GM23338 (cell line): ENCODE results near the gene SNX7. TPM values are rescaled to one million over a fixed set of nuclear protein-coding genes. Genes with fewer than 3 reads are reported as not detected.

Experiments used
- ATAC-seq: fragments of 200-7000 bp; cut with Tn5 transposase; 3 replicates; pipeline ENCODE4 v1.9.1; 2020
- DNase-seq: peaks from one replicate; pipeline ENCODE4 v3.0.0-alpha.2; 2015; ENCODE audit warnings: low spot score
- H2AFZ ChIP-seq: fragments of 200-600 bp; sonication (generic); 2 replicates; pipeline ENCODE4 v1.8.0; 2016; ENCODE audit warnings: antibody characterized with exemption, mild to moderate bottlenecking, moderate library complexity
- H3F3A ChIP-seq: fragments of 200-600 bp; sonication (generic); replicated peaks from 2 replicates; pipeline ENCODE4 v1.8.0; 2017; ENCODE audit warnings: antibody characterized with exemption, mixed run types, low read depth
- H3K27ac ChIP-seq: fragments of 200-600 bp; sonication (generic); 2 replicates; pipeline ENCODE4 v1.6.1; 2016; ENCODE audit warnings: low read depth
- H3K27me3 ChIP-seq: fragments of 200-600 bp; sonication (generic); 2 replicates; pipeline ENCODE4 v1.8.0; 2016; ENCODE audit warnings: mild to moderate bottlenecking, mixed run types, moderate library complexity; ENCODE audit not compliant: insufficient read depth
- H3K36me3 ChIP-seq: fragments of 200-600 bp; sonication (generic); 2 replicates; pipeline ENCODE4 v1.8.0; 2016; ENCODE audit warnings: mild to moderate bottlenecking; ENCODE audit not compliant: insufficient read depth
- H3K4me1 ChIP-seq: fragments of 200-600 bp; sonication (generic); 2 replicates; pipeline ENCODE4 v1.8.0; 2016; ENCODE audit warnings: mild to moderate bottlenecking, moderate library complexity; ENCODE audit not compliant: insufficient read depth
- H3K4me2 ChIP-seq: fragments of 200-600 bp; sonication (generic); 2 replicates; pipeline ENCODE4 v1.7.1; 2017; ENCODE audit warnings: mixed run types
- H3K4me3 ChIP-seq: fragments of 200-600 bp; sonication (generic); 2 replicates; pipeline ENCODE4 v1.6.1; 2016; ENCODE audit warnings: mixed run types
- H3K79me2 ChIP-seq: fragments of 200-600 bp; sonication (generic); replicated peaks from 2 replicates; pipeline ENCODE4 v1.8.0; 2017; ENCODE audit warnings: mild to moderate bottlenecking; ENCODE audit not compliant: insufficient read depth
- H3K9me2 ChIP-seq: fragments of 200-600 bp; sonication (generic); 2 replicates; pipeline ENCODE4 v1.8.0; 2017; ENCODE audit not compliant: insufficient read depth
- H4K20me1 ChIP-seq: fragments of 200-600 bp; sonication (generic); replicated peaks from 2 replicates; pipeline ENCODE4 v1.8.0; 2017; ENCODE audit warnings: mild to moderate bottlenecking; ENCODE audit not compliant: insufficient read depth
- H3K27ac Mint-ChIP-seq: 2 replicates; pipeline ENCODE4 v1.8.0; 2020; ENCODE audit warnings: inconsistent platforms, mild to moderate bottlenecking, moderate library complexity, mixed read lengths
- H3K27me3 Mint-ChIP-seq: 3 replicates; pipeline ENCODE4 v1.8.0; 2022; ENCODE audit warnings: low read depth, mild to moderate bottlenecking, moderate library complexity, mixed read lengths, inconsistent platforms; ENCODE audit not compliant: insufficient read depth, poor library complexity
- H3K36me3 Mint-ChIP-seq: 3 replicates; pipeline ENCODE4 v1.8.0; 2021; ENCODE audit warnings: low read depth, mild to moderate bottlenecking, inconsistent platforms, moderate library complexity, mixed read lengths
- H3K4me1 Mint-ChIP-seq: 3 replicates; pipeline ENCODE4 v1.8.0; 2020; ENCODE audit warnings: mild to moderate bottlenecking, inconsistent platforms, mixed read lengths
- H3K4me3 Mint-ChIP-seq: 3 replicates; pipeline ENCODE4 v1.8.0; 2021; ENCODE audit warnings: moderate library complexity, mild to moderate bottlenecking, inconsistent platforms, mixed read lengths
- H3K9me3 Mint-ChIP-seq: 3 replicates; pipeline ENCODE4 v1.8.0; 2020; ENCODE audit warnings: moderate library complexity, mild to moderate bottlenecking, inconsistent platforms, mixed read lengths
- CTCF ChIP-seq, 2 experiments: fragments of 200-600 bp in 1 of 2; sonication (generic) in 1 of 2; conservative IDR thresholded peaks; 2 replicates each; pipeline versions ENCODE4 v1.5.1 to v1.6.1; 2016 to 2017; ENCODE audit warnings: antibody characterized with exemption in 2 of 2, low read depth in 2 of 2, mild to moderate bottlenecking in 2 of 2, moderate library complexity in 1 of 2
- ETS1 ChIP-seq: IDR thresholded peaks from 2 replicates; pipeline ENCODE4 v1.6.1; 2016; ENCODE audit warnings: antibody characterized with exemption
- EZH2 ChIP-seq: fragments of 200-600 bp; sonication (generic); IDR thresholded peaks from one replicate; pipeline ENCODE4 v1.8.0; 2017; ENCODE audit warnings: antibody characterized with exemption, mild to moderate bottlenecking, low read depth; ENCODE audit not compliant: unreplicated experiment
- NANOG ChIP-seq: IDR thresholded peaks from 2 replicates; pipeline ENCODE4 v1.6.1; 2016; ENCODE audit warnings: antibody characterized with exemption, borderline replicate concordance
- POLR2AphosphoS5 ChIP-seq: IDR thresholded peaks from 2 replicates; pipeline ENCODE4 v1.6.1; 2016; ENCODE audit warnings: antibody characterized with exemption, low read depth
- REST ChIP-seq: IDR thresholded peaks from one replicate; pipeline ENCODE4 v1.6.1; 2018; ENCODE audit warnings: antibody characterized with exemption; ENCODE audit not compliant: unreplicated experiment
- polyA plus RNA-seq: library from polyadenylated mRNA; unstranded; fragments of >200 nt; fragmentation: Nextera tagmentation; extraction: Ambion mirVana; gene quantifications from 2 replicates; pipeline ENCODE4 v1.2.1, GENCODE V29; 2016
- total RNA-seq: library from RNA; depleted of rRNA; stranded (reverse); fragments of >200 nt; shearing (Covaris generic); gene quantifications from 2 replicates; pipeline ENCODE4 v1.2.3, GENCODE V29; 2014

The SNX7 gene
- total and polyA plus RNA-seq, 2 experiments from 2014 or later = 20.4 to 23.0 TPM

- TF ChIP-seq ETS1 = no peak
- TF ChIP-seq EZH2 = no peak
- no peak for TF ChIP-seq NANOG
Observed at GRCh38 chr1:98793136-98793535, 131.6 kb downstream of the SNX7 start (continued).

GRCh38 chr1:98794196-98794886 is 132.8 kb downstream of the SNX7 start:
- H3K4me3 Mint-ChIP-seq = no peak overlapping the region
- Histone ChIP-seq H3K4me2 (no peak overlapping the region), H3K27me3 (no peaks in the 10 kb centered on the region), H3K79me2 (no peaks in the 10 kb centered on the region), H3K36me3 (no peaks in the 10 kb centered on the region), H2AFZ (peak overlapping the region; percentile 4; the same call in 1 of the 2 replicates), H3K4me3 (no peak overlapping the region), H3F3A (no peaks in the 10 kb centered on the region), H3K9me2 (no peaks in the 10 kb centered on the region; the same call in 1 of the 2 replicates), H4K20me1 (no peaks in the 10 kb centered on the region), H3K27ac (no peak overlapping the region), H3K4me1 (no peaks in the 10 kb centered on the region)
- no peaks in the 10 kb centered on the region for H3K36me3 Mint-ChIP-seq
- no peaks in the 10 kb centered on the region for H3K9me3 Mint-ChIP-seq
- DNase-seq = peak; percentile 78
- TF ChIP-seq EZH2 (no peak), REST (no peak), CTCF (conservative IDR thresholded peaks at IDR 0.05; ENCODE audit: low read depth in 2 of 2) (peak; percentile 87 to 88), POLR2AphosphoS5 (no peak), NANOG (no peak)
- H3K27me3 Mint-ChIP-seq = peaks cover 2% of the 10 kb centered on the region
- H3K27ac Mint-ChIP-seq = no peak overlapping the region
- ATAC-seq = peak; percentile 96
- peaks cover 9% of the 10 kb centered on the region for H3K4me1 Mint-ChIP-seq
